Activated CD4-positive, alpha-beta memory T cell treated with anti-CD3 and anti-CD28 coated beads, Interleukin-2, amount 10 ng/mL, durations not matched to agents 7 days and 5 days (primary cell): ENCODE measurements around the gene TTC33. TPM values are rescaled to one million over a fixed set of nuclear protein-coding genes. Genes with fewer than 3 reads are reported as not detected.

Experiments used
- CTCF ChIA-PET: fragments of 350-600 bp; sonication (Branson Sonifier 250); formaldehyde crosslinking; loops from one replicate; lab custom pipeline; 2021; ENCODE audit warnings: antibody characterized with exemption, inconsistent platforms; lab: Charles Lee
- POLR2A ChIA-PET: fragments of 350-600 bp; sonication (Branson Sonifier 250); formaldehyde crosslinking; loops from one replicate; lab custom pipeline; 2021; ENCODE audit warnings: antibody characterized with exemption; lab: Charles Lee
- DNase-seq: peaks from one replicate; pipeline ENCODE4 v3.0.0-alpha.2; 2020
- H3K27ac Mint-ChIP-seq: one replicate; pipeline ENCODE4 v1.8.0; 2021; ENCODE audit warnings: mild to moderate bottlenecking, mixed read lengths
- H3K27me3 Mint-ChIP-seq: one replicate; pipeline ENCODE4 v1.8.0; 2021; ENCODE audit warnings: mixed read lengths
- H3K36me3 Mint-ChIP-seq: one replicate; pipeline ENCODE4 v1.8.0; 2021; ENCODE audit warnings: low read depth, mixed read lengths
- H3K4me1 Mint-ChIP-seq: one replicate; pipeline ENCODE4 v1.8.0; 2021; ENCODE audit warnings: mixed read lengths
- H3K4me3 Mint-ChIP-seq: one replicate; pipeline ENCODE4 v1.8.0; 2021; ENCODE audit warnings: mild to moderate bottlenecking, mixed read lengths
- H3K9me3 Mint-ChIP-seq: one replicate; pipeline ENCODE4 v1.8.0; 2021; ENCODE audit warnings: mixed read lengths
- total RNA-seq, 2 experiments: library from RNA; stranded (reverse); gene quantifications; one replicate each; pipeline ENCODE4 v1.2.3, GENCODE V29; 2021

TTC33 gene
- total RNA-seq, 2 experiments from 2014 or later, result 19.6 to 19.9 TPM

GRCh38 chr5:40775085-40775845, 19.5 kb upstream of the TTC33 start:
- POLR2A ChIA-PET, result interaction anchor here (1.1 to 1.4 kb wide), 3 partner anchors 13 to 55 kb away, joined by 3 to 4 read pairs (median 3); no protein-coding TSS in a partner anchor
- CTCF ChIA-PET, result interaction anchor here (2.1 kb wide), 1 partner anchor 19 kb away, joined by 6 read pairs; the partner anchor contains the start of gene TTC33
- Mint-ChIP-seq H3K9me3 (no peaks in the 10 kb centered on the region), H3K27ac (no peak overlapping the region), H3K36me3 (peaks cover 54% of the 10 kb centered on the region), H3K4me3 (no peak overlapping the region), H3K27me3 (no peaks in the 10 kb centered on the region), H3K4me1 (peaks cover 14% of the 10 kb centered on the region)
- DNase-seq, result no peak

GRCh38 chr5:40774623-40775022, 18.9 kb upstream of the TTC33 start:
- ChIA-PET CTCF (interaction anchor here (2.1 kb wide), 1 partner anchor 18 kb away, joined by 6 read pairs; the partner anchor contains the start of gene TTC33), POLR2A (interaction anchor here (1.1 kb wide), 1 partner anchor 14 kb away, joined by 3 read pairs; no protein-coding TSS in a partner anchor)
- no peak overlapping the region for H3K4me3 Mint-ChIP-seq
- DNase-seq, result no peak
- H3K9me3 Mint-ChIP-seq, result no peaks in the 10 kb centered on the region
- H3K27ac Mint-ChIP-seq, result no peak overlapping the region
- peaks cover 52% of the 10 kb centered on the region for H3K36me3 Mint-ChIP-seq
- peaks cover 14% of the 10 kb centered on the region for H3K4me1 Mint-ChIP-seq
- no peaks in the 10 kb centered on the region for H3K27me3 Mint-ChIP-seq

- no peak for DNase-seq
- Mint-ChIP-seq H3K27me3 (no peaks in the 10 kb centered on the region), H3K4me3 (no peak overlapping the region), H3K9me3 (no peaks in the 10 kb centered on the region), H3K27ac (no peak overlapping the region), H3K4me1 (peaks cover 2% of the 10 kb centered on the region), H3K36me3 (peaks cover 56% of the 10 kb centered on the region)
- CTCF ChIA-PET, result interaction anchor here (1.3 kb wide), 1 partner anchor 32 kb away, joined by 3 read pairs; no protein-coding TSS in a partner anchor
- POLR2A ChIA-PET, result interaction anchor here (0.9 kb wide), 1 partner anchor 27 kb away, joined by 3 read pairs; no protein-coding TSS in a partner anchor
Observed at GRCh38 chr5:40770764-40771163, 15.0 kb upstream of the TTC33 start.

GRCh38 chr5:40762705-40763104, 6.9 kb upstream of the TTC33 start:
- H3K9me3 Mint-ChIP-seq, result no peaks in the 10 kb centered on the region
- no peak for DNase-seq
- H3K27ac Mint-ChIP-seq, result no peak overlapping the region
- ChIA-PET POLR2A (no interaction called here), CTCF (interaction anchor here (1.0 kb wide), 1 partner anchor 8 kb away, joined by 4 read pairs; no protein-coding TSS in a partner anchor)
- H3K4me1 Mint-ChIP-seq, result peaks cover 4% of the 10 kb centered on the region
- H3K4me3 Mint-ChIP-seq, result no peak overlapping the region
- peaks cover 57% of the 10 kb centered on the region for H3K36me3 Mint-ChIP-seq
- H3K27me3 Mint-ChIP-seq, result no peaks in the 10 kb centered on the region

GRCh38 chr5:40757400-40757799, 1.6 kb upstream of the TTC33 start:
- CTCF ChIA-PET, result interaction anchor here (0.7 to 2.4 kb wide), 2 partner anchors 10 to 18 kb away, joined by 4 to 6 read pairs; no protein-coding TSS in a partner anchor
- no peak overlapping the region for H3K27ac Mint-ChIP-seq
- no peak overlapping the region for H3K4me3 Mint-ChIP-seq
- H3K27me3 Mint-ChIP-seq, result no peaks in the 10 kb centered on the region
- H3K9me3 Mint-ChIP-seq, result no peaks in the 10 kb centered on the region
- no peak for DNase-seq
- POLR2A ChIA-PET, result interaction anchor here (2.4 kb wide), 1 partner anchor 41 kb away, joined by 10 read pairs; the partner anchor contains the start of gene PRKAA1
- peaks cover 8% of the 10 kb centered on the region for H3K4me1 Mint-ChIP-seq
- peaks cover 26% of the 10 kb centered on the region for H3K36me3 Mint-ChIP-seq

- CTCF ChIA-PET, result interaction anchor here (0.9 to 1.2 kb wide), 4 partner anchors 8 to 1176 kb away, joined by 3 to 4 read pairs (median 3); no protein-coding TSS in a partner anchor
- Mint-ChIP-seq H3K4me1 (peaks cover 23% of the 10 kb centered on the region), H3K9me3 (no peaks in the 10 kb centered on the region), H3K4me3 (no peak overlapping the region), H3K27ac (no peak overlapping the region), H3K27me3 (no peaks in the 10 kb centered on the region), H3K36me3 (peaks cover 30% of the 10 kb centered on the region)
- peak; percentile 72 for DNase-seq
- POLR2A ChIA-PET, result interaction anchor here (0.9 to 2.5 kb wide), 6 partner anchors 13 to 345 kb away, joined by 3 to 10 read pairs (median 6); partner anchors contain the start of genes PRKAA1 and RPL37
Observed at GRCh38 chr5:40755093-40755406, 711 bp downstream of the TTC33 start.

- no peak for DNase-seq
- peaks cover 23% of the 10 kb centered on the region for H3K4me1 Mint-ChIP-seq
- peaks cover 30% of the 10 kb centered on the region for H3K36me3 Mint-ChIP-seq
- H3K4me3 Mint-ChIP-seq, result no peak overlapping the region
- H3K9me3 Mint-ChIP-seq, result no peaks in the 10 kb centered on the region
- ChIA-PET POLR2A (interaction anchor here (0.8 to 2.5 kb wide), 7 partner anchors 12 to 344 kb away, joined by 3 to 10 read pairs (median 5); partner anchors contain the start of genes PRKAA1 and RPL37), CTCF (interaction anchor here (0.7 to 1.2 kb wide), 5 partner anchors 9 to 1175 kb away, joined by 3 to 4 read pairs (median 3); partner anchors contain the start of gene CARD6)
- H3K27me3 Mint-ChIP-seq, result no peaks in the 10 kb centered on the region
- no peak overlapping the region for H3K27ac Mint-ChIP-seq
Observed at GRCh38 chr5:40754381-40755092, 1.2 kb downstream of the TTC33 start.

GRCh38 chr5:40746703-40747102, 9.1 kb downstream of the TTC33 start:
- no peak for DNase-seq
- Mint-ChIP-seq H3K4me3 (no peak overlapping the region), H3K36me3 (peaks cover 39% of the 10 kb centered on the region), H3K9me3 (no peaks in the 10 kb centered on the region), H3K27ac (no peak overlapping the region), H3K27me3 (no peaks in the 10 kb centered on the region), H3K4me1 (peaks cover 18% of the 10 kb centered on the region)
- ChIA-PET CTCF (interaction anchor here (0.6 to 2.0 kb wide), 3 partner anchors 11 to 60 kb away, joined by 3 to 8 read pairs (median 4); no protein-coding TSS in a partner anchor), POLR2A (no interaction called here)

GRCh38 chr5:40743771-40744170, 12.0 kb downstream of the TTC33 start:
- no peaks in the 10 kb centered on the region for H3K27me3 Mint-ChIP-seq
- POLR2A ChIA-PET, result no interaction called here

GRCh38 chr5:40738502-40738901, 17.3 kb downstream of the TTC33 start:
- Mint-ChIP-seq H3K9me3 (peaks cover 3% of the 10 kb centered on the region), H3K4me3 (no peak overlapping the region), H3K27me3 (no peaks in the 10 kb centered on the region), H3K4me1 (peaks cover 21% of the 10 kb centered on the region), H3K36me3 (peaks cover 32% of the 10 kb centered on the region), H3K27ac (no peak overlapping the region)
- POLR2A ChIA-PET, result no interaction called here
- no peak for DNase-seq
- CTCF ChIA-PET, result interaction anchor here (1.2 kb wide), 2 partner anchors 790 to 1140 kb away, joined by 3 read pairs; no protein-coding TSS in a partner anchor

More at GRCh38 chr5:40743771-40744170, 12.0 kb downstream of the TTC33 start:
- Mint-ChIP-seq H3K27ac (no peak overlapping the region), H3K4me3 (no peak overlapping the region), H3K36me3 (peaks cover 45% of the 10 kb centered on the region), H3K4me1 (peaks cover 5% of the 10 kb centered on the region), H3K9me3 (peaks cover 3% of the 10 kb centered on the region)
- CTCF ChIA-PET, result interaction anchor here (0.6 kb wide), 1 partner anchor 54 kb away, joined by 3 read pairs; no protein-coding TSS in a partner anchor
- no peak for DNase-seq

- POLR2A ChIA-PET, result no interaction called here
Observed at GRCh38 chr5:40736103-40736875, 19.5 kb downstream of the TTC33 start.

GRCh38 chr5:40735609-40736008, 20.2 kb downstream of the TTC33 start:
- ChIA-PET CTCF (interaction anchor here (0.8 to 2.4 kb wide), 8 partner anchors 11 to 1158 kb away, joined by 3 to 10 read pairs (median 6); no protein-coding TSS in a partner anchor), POLR2A (no interaction called here)
- H3K9me3 Mint-ChIP-seq, result peaks cover 5% of the 10 kb centered on the region
- no peak overlapping the region for H3K4me3 Mint-ChIP-seq
- H3K27ac Mint-ChIP-seq, result peak overlapping the region; percentile 1
- no peak for DNase-seq
- H3K4me1 Mint-ChIP-seq, result peaks cover 23% of the 10 kb centered on the region
- no peaks in the 10 kb centered on the region for H3K27me3 Mint-ChIP-seq
- H3K36me3 Mint-ChIP-seq, result peaks cover 22% of the 10 kb centered on the region

More at GRCh38 chr5:40736103-40736875, 19.5 kb downstream of the TTC33 start:
- H3K27me3 Mint-ChIP-seq, result no peaks in the 10 kb centered on the region
- DNase-seq, result no peak
- peaks cover 23% of the 10 kb centered on the region for H3K4me1 Mint-ChIP-seq
- H3K27ac Mint-ChIP-seq, result no peak overlapping the region
- peaks cover 27% of the 10 kb centered on the region for H3K36me3 Mint-ChIP-seq
- peaks cover 6% of the 10 kb centered on the region for H3K9me3 Mint-ChIP-seq
- CTCF ChIA-PET, result interaction anchor here (0.6 to 2.4 kb wide), 8 partner anchors 11 to 1159 kb away, joined by 3 to 10 read pairs (median 4); no protein-coding TSS in a partner anchor
- H3K4me3 Mint-ChIP-seq, result no peak overlapping the region
